Left lung (tissue), 10 donors: ENCODE data around the gene PROS1. TPM values are rescaled to one million over a fixed set of nuclear protein-coding genes. Genes with fewer than 3 reads are reported as not detected.
"Not testable (repeated sequence)": the region's sequence is repeated elsewhere in the genome, so short reads cannot be mapped to it uniquely, and the experiment has no call there.

Experiments
- ATAC-seq: fragments of 200-7000 bp; cut with Tn5 transposase; one replicate; pipeline ENCODE4 v1.9.1; 2020; ENCODE audit warnings: moderate library complexity
- DNase-seq, 4 donors: peaks; one replicate each; pipeline ENCODE4 v3.0.0-alpha.2; 2013 to 2020
- H3K27ac ChIP-seq, 2 donors: fragments of 200-600 bp; sonication (generic) in 1 of 2; one replicate each; pipeline versions ENCODE4 v1.5.0 to v1.8.0; 2020 to 2021
- H3K27me3 ChIP-seq, 2 donors: fragments of 200-600 bp; sonication (generic) in 1 of 2; one replicate each; pipeline versions ENCODE4 v1.5.0 to v1.8.0; 2020 to 2021
- H3K36me3 ChIP-seq, 2 donors: fragments of 200-600 bp; sonication (generic) in 1 of 2; one replicate each; pipeline versions ENCODE4 v1.5.0 to v1.8.0; 2020 to 2021
- H3K4me1 ChIP-seq, 2 donors: fragments of 200-600 bp; one replicate each; pipeline ENCODE4 v1.8.0; 2021
- H3K4me3 ChIP-seq, 2 donors: fragments of 200-600 bp; sonication (generic) in 1 of 2; one replicate each; pipeline versions ENCODE4 v1.5.0 to v1.8.0; 2020 to 2021; ENCODE audit warnings: mild to moderate bottlenecking in 1 of 2
- H3K9me3 ChIP-seq, 2 donors: fragments of 200-600 bp; sonication (generic) in 1 of 2; one replicate each; pipeline versions ENCODE4 v1.5.0 to v1.8.0; 2020 to 2021
- CTCF ChIP-seq, 2 donors: fragments of 200-600 bp; sonication (generic) in 1 of 2; IDR thresholded peaks; one replicate each; pipeline versions ENCODE4 v1.5.0 to v1.8.0; 2021; ENCODE audit warnings: antibody characterized with exemption in 2 of 2
- intact Hi-C, 2 donors: fragments of 100-400 bp; cut with DNase I; formaldehyde crosslinking; loops; one replicate each; pipeline versions ENCODE4 v1.11.2 to v1.14.2; 2022
- polyA plus RNA-seq, 6 donors: library from polyadenylated mRNA; unstranded; fragments of 120-200 nt; gene quantifications; one replicate each; pipeline ENCODE4 v1.2.1, GENCODE V29; 2013; ENCODE audit not compliant: insufficient read length in 6 of 6
- total RNA-seq, 2 donors: library from RNA; stranded (reverse); fragmentation: NEBNext Ultra II Directional; extraction: Animal tissue kit (Norgen Biotek cat#: 25700); gene quantifications; one replicate each; pipeline ENCODE4 v1.2.1, GENCODE V29; 2021
- donor health status: DM: no; HTN: yes; CAD: no.
- donor health status: DM: no; HTN: no; CAD: no.

Gene PROS1
- total and polyA plus RNA-seq, 8 donors: 22.7 to 119 (median 27.9) TPM

GRCh38 chr3:93962798-93963197 lies 10.9 kb downstream of the PROS1 start:
- no peak for TF ChIP-seq CTCF (IDR thresholded peaks at IDR 0.05)
- Histone ChIP-seq H3K4me1 (no peaks in the 10 kb centered on the region), H3K9me3 (no peaks in the 10 kb centered on the region), H3K27ac (no peak overlapping the region), H3K36me3 (peaks cover 0 to 4% of the 10 kb centered on the region in 2 donors), H3K4me3 (no peak overlapping the region), H3K27me3 (no peaks in the 10 kb centered on the region)
- intact Hi-C loops: no loop called here
- ATAC-seq (no peak), DNase-seq (no peak)

GRCh38 chr3:93961489-93961888 lies 12.2 kb downstream of the PROS1 start:
- TF ChIP-seq CTCF (IDR thresholded peaks at IDR 0.05): no peak
- DNase-seq (no peak), ATAC-seq (no peak)
- Histone ChIP-seq H3K36me3 (peaks cover 0 to 4% of the 10 kb centered on the region in 2 donors), H3K27me3 (no peaks in the 10 kb centered on the region), H3K9me3 (no peaks in the 10 kb centered on the region), H3K4me1 (no peaks in the 10 kb centered on the region), H3K27ac (no peak overlapping the region), H3K4me3 (no peak overlapping the region)
- intact Hi-C loops: no loop called here

GRCh38 chr3:93961026-93961425 lies 12.7 kb downstream of the PROS1 start:
- no peaks in the 10 kb centered on the region for H3K27me3 ChIP-seq
- TF ChIP-seq CTCF (IDR thresholded peaks at IDR 0.05): no peak
- DNase-seq (no peak), ATAC-seq (no peak)
- intact Hi-C loops: no loop called here
- no peaks in the 10 kb centered on the region for H3K4me1 ChIP-seq
- H3K9me3 ChIP-seq: no peaks in the 10 kb centered on the region
- H3K27ac ChIP-seq: no peak overlapping the region
- peaks cover 0 to 4% of the 10 kb centered on the region in 2 donors for H3K36me3 ChIP-seq
- H3K4me3 ChIP-seq: no peak overlapping the region

- H3K4me1 ChIP-seq, H3K27me3 ChIP-seq, H3K9me3 ChIP-seq, ATAC-seq, H3K4me3 ChIP-seq, DNase-seq, H3K36me3 ChIP-seq, intact Hi-C loops, H3K27ac ChIP-seq: not testable (repeated sequence)
These were observed 23.7 kb downstream of the PROS1 start for GRCh38 chr3:93949958-93950357.

- H3K36me3 ChIP-seq, ATAC-seq, intact Hi-C loops, H3K27ac ChIP-seq, H3K4me1 ChIP-seq, H3K9me3 ChIP-seq, H3K4me3 ChIP-seq, DNase-seq, H3K27me3 ChIP-seq: not testable (repeated sequence)
These were observed 36.2 kb downstream of the PROS1 start for GRCh38 chr3:93937485-93937884.

- DNase-seq (no peak), ATAC-seq (no peak)
- Histone ChIP-seq H3K4me3 (no peak overlapping the region), H3K27ac (no peak overlapping the region), H3K9me3 (peaks cover 0 to under 1% of the 10 kb centered on the region in 2 donors), H3K4me1 (no peaks in the 10 kb centered on the region), H3K36me3 (no peaks in the 10 kb centered on the region), H3K27me3 (no peaks in the 10 kb centered on the region)
- intact Hi-C loops: no loop called here
- no peak for TF ChIP-seq CTCF (IDR thresholded peaks at IDR 0.05)
These were observed 37.1 kb downstream of the PROS1 start for GRCh38 chr3:93936549-93936948.
